H1 (cell line): Measurements from ENCODE around the gene SEMA3G. TPM values are rescaled to one million over a fixed set of nuclear protein-coding genes. Genes with fewer than 3 reads are reported as not detected.

Experiments used
- CTCF ChIA-PET: fragments of 300-600 bp; sonication (Branson Sonifier 250); formaldehyde crosslinking; loops from one replicate; lab custom pipeline; 2021; ENCODE audit not compliant: partially characterized antibody; lab: Charles Lee
- POLR2A ChIA-PET: fragments of 300-600 bp; sonication (Branson Sonifier 250); formaldehyde crosslinking; loops from one replicate; lab custom pipeline; 2021; ENCODE audit warnings: inconsistent platforms; ENCODE audit not compliant: partially characterized antibody; lab: Charles Lee
- DNase-seq, 2 experiments: peaks; one replicate each; pipeline versions ENCODE4 v3.0.0 to v3.0.0-alpha.2; 2010 to 2022; ENCODE audit warnings: low spot score in 2 of 2, low read depth in 1 of 2, mixed read lengths in 1 of 2
- FAIRE-seq: peaks from 2 replicates; lab custom pipeline; 2011; peaks lifted over from hg19 to GRCh38; lab: Jason Lieb, UNC
- H2AFZ ChIP-seq: 2 replicates; pipeline ENCODE4 v1.8.1; 2012; ENCODE audit warnings: low read length, inconsistent platforms
- H2AK5ac ChIP-seq: 2 replicates; pipeline ENCODE4 v1.6.1; 2013; ENCODE audit warnings: low read depth, low read length
- H2BK120ac ChIP-seq: replicated peaks from 2 replicates; pipeline ENCODE3; 2013; ENCODE audit warnings: low read depth, low read length, inconsistent platforms
- H2BK12ac ChIP-seq: 2 replicates; pipeline ENCODE4 v1.6.1; 2013; ENCODE audit warnings: low read depth, low read length
- H2BK15ac ChIP-seq: 2 replicates; pipeline ENCODE4 v1.6.1; 2013; ENCODE audit warnings: low read length
- H2BK20ac ChIP-seq: 2 replicates; pipeline ENCODE4 v1.6.1; 2013; ENCODE audit warnings: low read length
- H2BK5ac ChIP-seq: 2 replicates; pipeline ENCODE4 v1.6.1; 2013; ENCODE audit warnings: low read depth, low read length
- H3K14ac ChIP-seq: 2 replicates; pipeline ENCODE4 v1.6.1; 2013; ENCODE audit warnings: inconsistent platforms; ENCODE audit not compliant: insufficient read length
- H3K18ac ChIP-seq: 2 replicates; pipeline ENCODE4 v1.6.1; 2013; ENCODE audit warnings: low read length; ENCODE audit errors: extremely low read depth
- H3K23ac ChIP-seq: 2 replicates; pipeline ENCODE4 v1.6.1; 2013; ENCODE audit warnings: inconsistent platforms; ENCODE audit not compliant: insufficient read length
- H3K23me2 ChIP-seq: 2 replicates; pipeline ENCODE4 v1.6.1; 2013; ENCODE audit warnings: low read depth, low read length
- H3K27ac ChIP-seq: 2 replicates; pipeline ENCODE4 v1.6.1; 2011; ENCODE audit warnings: low read depth, low read length, inconsistent platforms
- H3K27me3 ChIP-seq, 4 experiments: replicated peaks in 1 of 4; 1 replicate in 1 of 4; 2 replicates in 3 of 4; pipeline versions ENCODE4 v1.6.1 to v1.8.1; 2011 to 2013; ENCODE audit warnings: low read length in 3 of 4, mild to moderate bottlenecking in 3 of 4, inconsistent platforms in 2 of 4, mixed read lengths in 2 of 4, moderate library complexity in 1 of 4; ENCODE audit not compliant: control insufficient read depth in 3 of 4, insufficient read depth in 3 of 4; ENCODE audit errors: extremely low read depth in 1 of 4
- H3K36me3 ChIP-seq, 4 experiments: 2 replicates each; pipeline versions ENCODE4 v1.6.1 to v1.8.1; 2011 to 2013; ENCODE audit warnings: mild to moderate bottlenecking in 4 of 4, low read length in 3 of 4, moderate library complexity in 2 of 4, control low read depth in 1 of 4, inconsistent platforms in 1 of 4; ENCODE audit not compliant: insufficient read depth in 4 of 4, control insufficient read depth in 2 of 4
- H3K4ac ChIP-seq: replicated peaks from 2 replicates; pipeline ENCODE3; 2013; ENCODE audit warnings: low read length, low read depth, mixed read lengths, inconsistent platforms; ENCODE audit not compliant: insufficient read length
- H3K4me1 ChIP-seq, 4 experiments: replicated peaks in 1 of 4; 1 replicate in 1 of 4; 2 replicates in 3 of 4; pipeline versions ENCODE4 v1.6.1 to v1.8.1; 2011 to 2013; ENCODE audit warnings: low read length in 3 of 4, inconsistent platforms in 2 of 4, mixed read lengths in 1 of 4; ENCODE audit not compliant: insufficient read depth in 4 of 4, control insufficient read depth in 3 of 4
- H3K4me2 ChIP-seq, 2 experiments: 2 replicates each; pipeline versions ENCODE4 v1.6.1 to v1.8.1; 2011 to 2013; ENCODE audit warnings: low read depth in 2 of 2, low read length in 2 of 2, control low read depth in 1 of 2, inconsistent platforms in 1 of 2, mild to moderate bottlenecking in 1 of 2; ENCODE audit not compliant: insufficient read depth in 1 of 2
- H3K4me3 ChIP-seq, 4 experiments: fragments of 200-600, 300-600 bp in 1 of 4; sonication (generic), shearing (Covaris generic), sonication (Bioruptor Twin) in 1 of 4; 2 replicates each; pipeline versions ENCODE4 v1.5.1 to v1.8.1; 2011 to 2016; ENCODE audit warnings: low read length in 4 of 4, low read depth in 3 of 4, control low read depth in 2 of 4, inconsistent platforms in 2 of 4, mild to moderate bottlenecking in 2 of 4, mixed read lengths in 1 of 4, moderate library complexity in 1 of 4; ENCODE audit not compliant: insufficient read depth in 2 of 4; ENCODE audit errors: extremely low read depth in 1 of 4
- H3K56ac ChIP-seq: replicated peaks from 2 replicates; pipeline ENCODE3; 2013; ENCODE audit warnings: low read depth, mild to moderate bottlenecking, mixed read lengths, low read length, inconsistent platforms; ENCODE audit not compliant: insufficient read length
- H3K79me1 ChIP-seq: 2 replicates; pipeline ENCODE4 v1.6.1; 2013; ENCODE audit warnings: low read depth, low read length, control low read depth
- H3K79me2 ChIP-seq, 2 experiments: 2 replicates each; pipeline versions ENCODE4 v1.6.1 to v1.8.1; 2012 to 2013; ENCODE audit warnings: low read length in 2 of 2, mild to moderate bottlenecking in 2 of 2, inconsistent platforms in 1 of 2; ENCODE audit not compliant: insufficient read depth in 2 of 2, control insufficient read depth in 1 of 2
- H3K9ac ChIP-seq, 4 experiments: replicated peaks in 1 of 4; 1 replicate in 1 of 4; 2 replicates in 3 of 4; pipeline versions ENCODE4 v1.6.1 to v1.8.1; 2011 to 2013; ENCODE audit warnings: low read depth in 3 of 4, low read length in 3 of 4, control low read depth in 2 of 4, mild to moderate bottlenecking in 2 of 4, moderate library complexity in 2 of 4, inconsistent platforms in 1 of 4; ENCODE audit errors: extremely low read depth in 1 of 4
- H3K9me3 ChIP-seq, 2 experiments: 2 replicates each; pipeline versions ENCODE4 v1.6.1 to v1.8.1; 2012 to 2013; ENCODE audit warnings: mild to moderate bottlenecking in 2 of 2, moderate library complexity in 2 of 2, control low read depth in 1 of 2, inconsistent platforms in 1 of 2, low read depth in 1 of 2, low read length in 1 of 2, mixed read lengths in 1 of 2; ENCODE audit not compliant: insufficient read depth in 2 of 2
- H4K20me1 ChIP-seq, 2 experiments: replicated peaks in 1 of 2; 2 replicates each; pipeline versions ENCODE3 to v1.8.1; 2011 to 2013; ENCODE audit warnings: inconsistent platforms in 2 of 2, low read length in 2 of 2, mild to moderate bottlenecking in 1 of 2; ENCODE audit not compliant: insufficient read depth in 2 of 2, control insufficient read depth in 1 of 2
- H4K5ac ChIP-seq: 2 replicates; pipeline ENCODE4 v1.6.1; 2013; ENCODE audit warnings: low read length, low read depth, mixed read lengths, inconsistent platforms; ENCODE audit not compliant: insufficient read length
- H4K8ac ChIP-seq: 2 replicates; pipeline ENCODE4 v1.8.0; 2013; ENCODE audit warnings: mild to moderate bottlenecking, moderate library complexity, low read length, inconsistent platforms; ENCODE audit not compliant: insufficient read depth; ENCODE audit errors: extremely low read depth
- H4K91ac ChIP-seq: replicated peaks from 2 replicates; pipeline ENCODE3; 2013; ENCODE audit warnings: low read length, mixed read lengths, inconsistent platforms; ENCODE audit not compliant: insufficient read length
- ASH2L ChIP-seq: fragments of 200-600, 300-600 bp; sonication (generic); IDR thresholded peaks from one replicate; pipeline ENCODE4 v1.7.1; 2017; ENCODE audit warnings: low read length
- EGR1 ChIP-seq: IDR thresholded peaks from 2 replicates; pipeline ENCODE4 v1.6.1; 2011; ENCODE audit warnings: low read depth, low read length, borderline replicate concordance
- MAFK ChIP-seq: IDR thresholded peaks from 2 replicates; pipeline ENCODE4 v1.6.1; 2012; ENCODE audit warnings: low read depth, mild to moderate bottlenecking, improper control_type of control experiment, low read length
- POLR2A ChIP-seq, 2 experiments: IDR thresholded peaks; 1 replicate in 1 of 2; 2 replicates in 1 of 2; pipeline ENCODE4 v1.6.1; 2011; ENCODE audit warnings: low read depth in 2 of 2, low read length in 2 of 2, mild to moderate bottlenecking in 2 of 2; ENCODE audit errors: control extremely low read depth in 1 of 2
- RXRA ChIP-seq: IDR thresholded peaks from 2 replicates; pipeline ENCODE4 v1.6.1; 2011; ENCODE audit warnings: low read depth, mild to moderate bottlenecking, low read length, moderate library complexity; ENCODE audit not compliant: insufficient read depth
- SIX5 ChIP-seq: IDR thresholded peaks from 2 replicates; pipeline ENCODE4 v1.6.1; 2011; ENCODE audit warnings: mild to moderate bottlenecking, low read depth, low read length
- SP1 ChIP-seq: IDR thresholded peaks from 2 replicates; pipeline ENCODE4 v1.6.1; 2011; ENCODE audit warnings: low read depth, low read length
- TAF1 ChIP-seq: IDR thresholded peaks from 2 replicates; pipeline ENCODE4 v1.6.1; 2011; ENCODE audit warnings: mild to moderate bottlenecking, low read depth, low read length
- TEAD4 ChIP-seq: IDR thresholded peaks from 2 replicates; pipeline ENCODE4 v1.6.1; 2012; ENCODE audit warnings: low read depth, low read length, inconsistent platforms, mixed read lengths
- WGBS, 2 experiments: shearing (Covaris generic) in 1 of 2; methylation state at CpG; one replicate each; pipeline versions ENCODE4 v1.1.6 to v1.1.7; 2013 to 2015; ENCODE audit warnings: low lambda C conversion rate in 2 of 2, mixed read lengths in 2 of 2, inconsistent platforms in 1 of 2, low coverage in 1 of 2, missing lambda C conversion rate in 1 of 2; ENCODE audit not compliant: insufficient replicate concordance in 2 of 2, insufficient coverage in 1 of 2, insufficient read length in 1 of 2; ENCODE audit errors: extremely low coverage in 1 of 2, missing lambda C conversion rate in 1 of 2; 5-methylcytosine and 5-hydroxymethylcytosine counted together
- polyA plus RNA-seq, 7 experiments: library from polyadenylated mRNA; depleted of rRNA in 3 of 7; stranded (reverse) in 5 of 7; unstranded in 2 of 7; fragments of >200 nt in 5 of 7; fragments of 200-250 nt in 2 of 7; gene quantifications; 1 replicate in 5 of 7; 2 replicates in 1 of 7; 4 replicates in 1 of 7; pipeline versions ENCODE4 v1.2.1 to v1.2.3, GENCODE V29; 2011 to 2013; ENCODE audit warnings: missing spikeins in 2 of 7, mixed read lengths in 2 of 7
- total RNA-seq: library from RNA; stranded (reverse); fragmentation: NEBNext Ultra II Directional; extraction: Animal tissue kit (Norgen Biotek cat#: 25700); gene quantifications from 2 replicates; pipeline ENCODE4 v1.2.1, GENCODE V29; 2021

SEMA3G gene
- total and polyA plus RNA-seq, 2 of the 8 experiments (the other 6 are each of a cell fraction or from before 2014, with no cell fraction given): 0.95 to 1.5 TPM

DNA sequence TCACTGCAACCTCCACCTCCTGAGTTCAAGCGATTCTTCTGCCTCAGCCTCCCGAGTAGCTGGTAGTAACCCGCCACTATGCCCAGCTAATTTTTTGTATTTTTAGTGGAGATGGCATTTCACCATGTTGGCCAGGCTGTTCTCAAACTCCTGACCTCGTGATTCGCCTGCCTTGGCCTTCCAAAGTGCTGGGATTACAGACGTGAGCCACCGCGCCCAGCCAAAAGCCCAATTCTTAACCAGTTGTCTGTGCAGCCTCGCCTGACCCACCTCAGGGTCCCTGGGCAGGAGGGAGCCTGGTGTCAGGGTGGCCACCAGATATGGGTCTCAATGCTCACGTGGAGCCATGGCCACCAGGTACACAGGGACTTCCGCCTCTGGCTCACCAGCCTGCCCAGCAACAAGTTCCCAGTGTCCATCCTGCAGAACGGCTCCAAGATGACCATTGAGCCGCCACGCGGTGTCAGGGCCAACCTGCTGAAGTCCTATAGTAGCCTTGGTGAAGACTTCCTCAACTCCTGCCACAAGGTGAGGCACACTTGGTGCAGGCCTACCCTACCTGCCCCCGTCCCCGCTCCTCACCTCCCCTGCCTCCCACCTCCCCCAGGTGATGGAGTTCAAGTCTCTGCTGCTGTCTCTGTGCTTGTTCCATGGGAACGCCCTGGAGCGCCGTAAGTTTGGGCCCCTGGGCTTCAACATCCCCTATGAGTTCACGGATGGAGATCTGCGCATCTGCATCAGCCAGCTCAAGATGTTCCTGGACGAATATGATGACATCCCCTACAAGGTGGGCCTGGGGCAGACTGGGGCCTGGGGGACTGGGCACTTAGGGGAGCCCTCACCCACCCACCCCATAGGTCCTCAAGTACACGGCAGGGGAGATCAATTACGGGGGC lies 48.6 kb downstream of the SEMA3G start:
- FAIRE-seq (no peak), DNase-seq (no peak)
- H4K91ac ChIP-seq: no peak overlapping the region
- no peak overlapping the region; the same call in 1 of the 2 replicates for H2BK12ac ChIP-seq
- no peak overlapping the region for H3K9ac ChIP-seq
- no peak overlapping the region for H2AK5ac ChIP-seq
- no peaks in the 10 kb centered on the region for H3K9me3 ChIP-seq
- CTCF ChIA-PET: interaction anchor here (0.7 to 4.6 kb wide), 6 partner anchors 9 to 576 kb away, joined by 3 to 26 read pairs (median 4); no protein-coding TSS in a partner anchor
- no peak overlapping the region for H2BK20ac ChIP-seq
- H3K18ac ChIP-seq: no peak overlapping the region
- 91% methylated on average over 23 of the region's 25 CpGs; no CpG with 5 or more reads in 1 of the 2 experiments for WGBS, 2 experiments
- POLR2A ChIA-PET: interaction anchor here (1.1 to 4.3 kb wide), 3 partner anchors 8 to 117 kb away, joined by 3 to 26 read pairs (median 4); partner anchors contain the start of gene WDR82
- H3K4me2 ChIP-seq: no peak overlapping the region
- no peak overlapping the region for H2BK15ac ChIP-seq
- H2BK5ac ChIP-seq: no peak overlapping the region
- H3K36me3 ChIP-seq: peaks cover 0 to 1% (median under 1%) of the 10 kb centered on the region in 4 experiments; a peak in 3 of 8 replicates
- no peak overlapping the region for H2AFZ ChIP-seq
- H3K79me2 ChIP-seq: no peaks in the 10 kb centered on the region
- H3K4ac ChIP-seq: no peak overlapping the region
- H3K23me2 ChIP-seq: no peaks in the 10 kb centered on the region
- H3K27ac ChIP-seq: no peak overlapping the region
- H4K20me1 ChIP-seq: peaks cover 0 to 4% of the 10 kb centered on the region in 2 experiments
- H4K8ac ChIP-seq: no peak overlapping the region
- no peaks in the 10 kb centered on the region for H3K4me1 ChIP-seq
- H3K56ac ChIP-seq: no peak overlapping the region
- no peak overlapping the region for H2BK120ac ChIP-seq
- no peak overlapping the region for H3K14ac ChIP-seq
- no peak overlapping the region for H4K5ac ChIP-seq
- H3K27me3 ChIP-seq: no peaks in the 10 kb centered on the region
- H3K79me1 ChIP-seq: no peaks in the 10 kb centered on the region; the same call in 1 of the 2 replicates
- no peak overlapping the region for H3K4me3 ChIP-seq
- no peak overlapping the region for H3K23ac ChIP-seq
- TF ChIP-seq POLR2A (IDR thresholded peaks at IDR 0.05; ENCODE audit: control extremely low read depth in 1 of 2, low read depth in 2 of 2, low read length in 2 of 2) (no peak), SP1 (no peak), RXRA (no peak), ASH2L (no peak), EGR1 (no peak), TEAD4 (no peak), TAF1 (no peak), MAFK (no peak), SIX5 (no peak)
